Activated CD8-positive, alpha-beta memory T cell treated with anti-CD3 and anti-CD28 coated beads, Interleukin-2, amount 50 U/mL, for 48 hours (primary cell): ENCODE measurements around the gene ADAMTS5.

Source experiments
- DNase-seq: peaks from one replicate; pipeline ENCODE4 v3.0.0-alpha.2; 2020

ADAMTS5 gene

GRCh38 chr21:26883768-26884167, 83.1 kb downstream of the ADAMTS5 start:
- DNase-seq: no peak

GRCh38 chr21:26881504-26882228, 85.2 kb downstream of the ADAMTS5 start:
- DNase-seq: no peak

GRCh38 chr21:26877018-26877417, 89.9 kb downstream of the ADAMTS5 start:
- no peak for DNase-seq

GRCh38 chr21:26874347-26874746, 92.5 kb downstream of the ADAMTS5 start:
- DNase-seq: no peak
